Lower leg skin (tissue), 4 donors: Measurements from ENCODE around the gene COX4I2. TPM values are rescaled to one million over a fixed set of nuclear protein-coding genes. Genes with fewer than 3 reads are reported as not detected.
A peak's percentile ranks its signal among the peaks of the same experiment; 100 is the strongest.

Source experiments
- DNase-seq, 2 donors: peaks; one replicate each; pipeline ENCODE4 v3.0.0-alpha.2; 2019; ENCODE audit warnings: low spot score in 2 of 2
- H3K4me3 ChIP-seq: fragments of 200-600 bp; sonication (generic); 2 replicates; pipeline ENCODE4 v1.5.1; 2017; ENCODE audit warnings: mild to moderate bottlenecking, low read depth; ENCODE audit not compliant: poor library complexity, severe bottlenecking
- POLR2A ChIP-seq, 2 donors: fragments of 450-650 bp; IDR thresholded peaks; one replicate each; pipeline ENCODE4 v1.6.1; 2016 to 2017; ENCODE audit warnings: antibody characterized with exemption in 2 of 2, mild to moderate bottlenecking in 1 of 2, moderate library complexity in 1 of 2
- WGBS, 2 donors: methylation state at CpG; one replicate each; pipeline ENCODE4 v1.1.5; 2018; 5-methylcytosine and 5-hydroxymethylcytosine counted together
- intact Hi-C: fragments of 100-400 bp; cut with DNase I; formaldehyde crosslinking; loops from one replicate; pipeline ENCODE4 v1.15.0; 2023; ENCODE audit warnings: low total_unique reads
- total RNA-seq, 4 donors: library from RNA; depleted of rRNA; stranded (reverse); fragments of >200 nt; gene quantifications; one replicate each; pipeline ENCODE4 v1.1.0, GENCODE V29; 2016
- TF ChIP-seq, protein P1 (sequence below), 3 donors: fragments of 450-650 bp; IDR thresholded peaks; one replicate each; pipeline ENCODE4 v1.5.1; 2016; ENCODE audit warnings: antibody characterized with exemption in 3 of 3, mild to moderate bottlenecking in 3 of 3, moderate library complexity in 2 of 3

COX4I2 gene
- total RNA-seq, 4 donors from 2014 or later = 0.67 to 19.0 (median 3.3) TPM

DNA sequence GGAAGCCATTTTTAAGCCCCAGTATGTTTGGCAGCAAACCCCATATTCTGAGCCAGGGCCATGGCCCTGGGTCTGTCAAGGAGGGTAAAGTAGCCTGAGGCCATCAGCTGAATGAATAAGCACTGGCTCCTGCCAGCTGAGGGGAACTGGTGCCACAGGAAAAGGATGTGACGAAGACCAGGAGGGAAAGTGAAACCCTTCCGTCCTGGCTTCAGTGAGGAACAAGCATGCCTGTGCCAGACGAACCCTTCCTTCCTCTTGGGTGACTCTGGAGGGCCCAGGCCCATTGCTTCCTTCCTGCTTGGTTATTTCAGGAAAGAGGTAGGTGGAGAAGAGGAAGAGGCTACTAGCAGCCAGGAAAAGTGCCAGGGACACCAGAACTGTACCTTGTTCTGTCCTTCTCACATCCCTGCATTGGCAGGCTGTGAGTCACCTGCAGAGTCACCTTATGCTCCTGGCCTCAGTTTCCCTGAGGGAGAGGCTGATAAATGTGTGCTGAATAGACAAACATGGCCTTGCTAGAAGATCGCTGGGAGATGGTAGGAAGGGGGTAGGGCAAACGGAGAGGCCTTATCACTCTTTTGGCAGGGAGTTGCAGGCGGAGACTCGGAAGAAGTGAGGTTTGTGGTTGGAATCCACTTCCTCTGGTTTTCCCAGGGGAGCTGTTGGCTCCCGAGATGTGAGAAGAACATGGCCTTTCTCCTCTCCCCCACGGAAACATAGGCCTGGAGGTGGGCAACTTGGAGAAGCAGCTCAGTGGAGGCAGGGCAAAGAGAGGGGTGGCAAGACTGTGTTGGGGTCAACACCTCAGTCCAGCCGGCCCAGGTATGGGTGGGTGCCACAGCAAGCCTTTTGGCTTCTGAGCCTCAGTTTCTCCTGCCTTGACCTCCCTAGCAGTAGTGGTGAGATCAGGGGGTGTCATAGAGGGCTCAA is 37.4 kb downstream of the COX4I2 start:
- no peak overlapping the region for H3K4me3 ChIP-seq
- peak; percentile 71 to 92 for DNase-seq
- intact Hi-C loops = no loop called here
- TF ChIP-seq POLR2A (IDR thresholded peaks at IDR 0.05) = no peak
- TF ChIP-seq, protein P1, sequence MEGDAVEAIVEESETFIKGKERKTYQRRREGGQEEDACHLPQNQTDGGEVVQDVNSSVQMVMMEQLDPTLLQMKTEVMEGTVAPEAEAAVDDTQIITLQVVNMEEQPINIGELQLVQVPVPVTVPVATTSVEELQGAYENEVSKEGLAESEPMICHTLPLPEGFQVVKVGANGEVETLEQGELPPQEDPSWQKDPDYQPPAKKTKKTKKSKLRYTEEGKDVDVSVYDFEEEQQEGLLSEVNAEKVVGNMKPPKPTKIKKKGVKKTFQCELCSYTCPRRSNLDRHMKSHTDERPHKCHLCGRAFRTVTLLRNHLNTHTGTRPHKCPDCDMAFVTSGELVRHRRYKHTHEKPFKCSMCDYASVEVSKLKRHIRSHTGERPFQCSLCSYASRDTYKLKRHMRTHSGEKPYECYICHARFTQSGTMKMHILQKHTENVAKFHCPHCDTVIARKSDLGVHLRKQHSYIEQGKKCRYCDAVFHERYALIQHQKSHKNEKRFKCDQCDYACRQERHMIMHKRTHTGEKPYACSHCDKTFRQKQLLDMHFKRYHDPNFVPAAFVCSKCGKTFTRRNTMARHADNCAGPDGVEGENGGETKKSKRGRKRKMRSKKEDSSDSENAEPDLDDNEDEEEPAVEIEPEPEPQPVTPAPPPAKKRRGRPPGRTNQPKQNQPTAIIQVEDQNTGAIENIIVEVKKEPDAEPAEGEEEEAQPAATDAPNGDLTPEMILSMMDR (IDR thresholded peaks at IDR 0.05) = no peak
- 26 to 29% methylated on average over 10 of the region's 10 CpGs for WGBS, 2 donors

DNA sequence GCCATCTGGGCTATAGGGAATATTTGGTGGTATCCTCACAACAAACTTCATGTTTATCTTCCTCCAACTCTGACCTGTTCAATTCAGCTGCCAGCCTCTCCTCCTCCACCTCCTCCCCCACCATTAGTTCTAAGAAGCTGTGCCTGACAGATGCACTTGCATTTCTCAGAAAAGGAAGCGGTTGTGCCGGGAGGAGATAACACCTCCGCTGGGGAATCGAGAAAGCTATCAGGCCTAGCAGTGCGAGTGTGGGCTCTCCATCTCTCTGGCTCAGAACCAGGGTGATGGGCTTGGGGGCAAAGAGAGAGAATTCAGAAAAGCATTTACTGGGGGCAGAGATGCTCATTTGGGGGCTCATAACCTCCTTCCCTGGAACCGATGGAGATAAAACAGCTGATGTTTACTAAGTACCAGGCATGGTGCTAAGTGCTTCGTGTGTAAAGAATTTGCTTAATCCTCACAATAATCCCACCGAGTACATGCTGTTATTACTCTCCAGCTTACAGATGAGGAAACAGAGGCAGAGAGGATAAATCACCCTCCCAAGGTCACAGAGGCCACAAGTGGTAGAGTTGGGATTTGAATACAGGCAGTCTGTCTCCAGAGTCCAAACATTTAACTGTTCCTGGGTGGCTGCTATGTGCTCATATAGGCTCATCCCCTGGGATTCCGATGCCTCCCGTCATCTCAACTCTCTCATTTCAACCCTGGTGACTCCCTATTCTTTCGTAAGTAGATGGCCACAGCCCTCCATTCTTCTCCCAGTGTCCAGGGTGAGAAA is 38.3 kb downstream of the COX4I2 start:
- intact Hi-C loops = no loop called here
- TF ChIP-seq, protein P1 (IDR thresholded peaks at IDR 0.05) = no peak
- no peak for TF ChIP-seq POLR2A (IDR thresholded peaks at IDR 0.05)
- H3K4me3 ChIP-seq = no peak overlapping the region
- 65 to 71% methylated on average over 11 of the region's 11 CpGs for WGBS, 2 donors
- no peak for DNase-seq

DNA sequence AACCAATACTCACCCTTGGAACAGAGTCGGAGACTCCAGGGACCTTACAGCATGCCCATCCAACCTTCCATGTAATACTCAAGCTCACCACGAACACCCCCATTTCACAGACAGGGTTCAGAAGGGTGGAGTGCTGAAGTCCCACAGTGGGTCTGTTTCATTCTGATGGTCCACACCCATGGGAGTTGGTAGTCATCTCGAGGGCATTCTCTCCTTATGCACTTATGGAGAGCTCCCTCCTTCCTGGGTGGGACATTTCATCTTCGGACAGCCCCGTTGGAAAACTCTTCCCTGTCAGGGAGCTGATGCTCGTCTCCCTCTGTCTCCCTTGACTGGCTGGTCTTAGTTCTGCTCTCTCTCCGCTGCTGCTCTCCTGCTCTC is 38.9 kb downstream of the COX4I2 start:
- 87 to 88% methylated on average over 7 of the region's 7 CpGs for WGBS, 2 donors
- H3K4me3 ChIP-seq = no peak overlapping the region
- DNase-seq = no peak
- intact Hi-C loops = no loop called here
- TF ChIP-seq, protein P1 (IDR thresholded peaks at IDR 0.05) = no peak
- no peak for TF ChIP-seq POLR2A (IDR thresholded peaks at IDR 0.05)

DNA sequence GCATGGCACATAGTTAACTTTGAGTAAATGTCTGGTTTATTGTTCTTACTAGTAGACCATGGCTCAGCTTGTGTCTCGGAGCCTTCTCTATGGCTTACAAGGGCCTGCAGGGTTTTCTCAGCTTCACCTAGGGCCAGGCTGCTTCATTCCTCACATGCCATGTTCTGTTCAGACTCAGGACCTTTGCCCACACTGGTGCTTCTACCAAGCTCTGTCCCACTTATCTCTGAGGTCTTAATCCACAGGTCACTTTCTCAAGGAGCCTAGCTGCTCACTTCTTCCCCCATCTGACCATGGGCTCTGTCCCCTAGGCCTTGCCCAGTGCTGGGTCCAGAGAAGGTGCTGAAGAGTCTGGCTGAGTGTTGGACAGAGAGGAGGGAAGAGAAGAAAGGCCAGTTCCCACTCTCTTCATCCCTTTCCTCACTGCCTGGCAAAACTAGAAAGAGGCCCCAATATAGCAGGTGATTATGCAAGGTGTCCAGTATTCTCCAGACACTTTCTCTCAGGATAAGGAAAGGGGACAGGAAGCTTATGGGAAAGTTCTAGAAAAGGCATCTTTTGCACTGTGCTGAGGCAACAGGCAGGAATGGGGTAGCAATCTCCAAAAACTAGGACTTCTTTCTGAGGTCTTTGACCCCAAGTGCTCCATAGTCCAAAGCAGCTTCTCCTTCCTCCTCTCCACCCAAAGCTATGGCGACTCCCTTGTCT is 40.0 kb downstream of the COX4I2 start:
- TF ChIP-seq, protein P1 (IDR thresholded peaks at IDR 0.05) = no peak
- no peak for TF ChIP-seq POLR2A (IDR thresholded peaks at IDR 0.05)
- WGBS, 2 donors = 93 to 94% methylated on average over 2 of the region's 2 CpGs
- no peak for DNase-seq
- intact Hi-C loops = no loop called here
- no peak overlapping the region for H3K4me3 ChIP-seq

DNA sequence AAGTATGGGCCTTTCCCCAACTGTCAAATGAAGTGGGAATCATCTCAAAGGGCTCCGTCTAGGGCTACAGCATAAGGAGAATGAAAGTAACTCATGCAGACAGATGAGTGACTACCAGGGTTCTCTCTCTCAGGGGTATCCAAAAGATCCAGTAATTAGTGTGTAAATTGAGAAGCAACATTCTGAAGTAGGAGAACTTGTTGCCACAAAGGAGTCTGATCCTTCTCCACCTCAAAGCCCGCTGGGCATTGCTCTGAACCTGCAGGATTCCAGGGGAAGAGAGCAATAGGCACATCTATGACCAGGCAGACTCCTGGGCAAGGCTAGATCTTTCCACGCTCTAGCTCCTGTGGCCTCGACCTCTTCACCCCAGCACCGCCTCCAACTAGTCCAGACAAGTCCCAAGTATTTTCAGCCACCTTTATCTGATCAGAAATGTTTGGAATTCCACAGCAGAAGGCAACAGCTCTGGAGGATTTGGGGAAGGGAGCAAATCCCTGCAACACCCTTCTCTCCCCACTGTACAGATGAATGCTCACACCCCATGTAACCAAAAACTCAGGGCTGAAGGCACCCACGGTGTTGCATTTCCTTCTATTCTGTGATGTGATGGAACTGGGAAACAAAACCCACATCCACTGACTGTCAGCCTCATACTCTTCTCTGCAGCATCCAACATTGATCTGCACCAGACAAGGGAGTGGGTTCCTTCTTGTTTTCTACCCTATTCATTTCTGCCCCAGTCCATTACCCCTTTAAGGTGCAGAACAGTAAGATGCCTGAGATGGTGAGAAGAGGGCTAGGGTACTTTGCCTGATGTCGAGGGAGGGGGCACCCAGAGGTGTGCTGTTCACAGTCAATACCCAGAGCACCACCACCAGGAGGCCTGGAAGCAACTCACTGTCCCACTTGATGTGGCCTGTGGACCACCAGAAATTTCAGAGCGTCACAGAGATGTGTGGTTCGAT is 41.0 kb downstream of the COX4I2 start:
- intact Hi-C loops = no loop called here
- TF ChIP-seq POLR2A (IDR thresholded peaks at IDR 0.05) = no peak
- TF ChIP-seq, protein P1 (IDR thresholded peaks at IDR 0.05) = no peak
- WGBS, 2 donors = 74 to 76% methylated on average over 9 of the region's 9 CpGs
- no peak for DNase-seq
- H3K4me3 ChIP-seq = no peak overlapping the region
